HG02852 (cell line): ENCODE measurements around the gene ORAI3.

ENCODE experiments used
- ATAC-seq: cut with Tn5 transposase; IDR thresholded peaks from one replicate; pipeline ENCODE4 v1.9.1; 2021; ENCODE audit warnings: mild to moderate bottlenecking, moderate library complexity; ENCODE audit not compliant: unreplicated experiment

The ORAI3 gene

GRCh38 chr16:30987581-30988190 is 38.8 kb downstream of the ORAI3 start:
- ATAC-seq, result no peak

DNA sequence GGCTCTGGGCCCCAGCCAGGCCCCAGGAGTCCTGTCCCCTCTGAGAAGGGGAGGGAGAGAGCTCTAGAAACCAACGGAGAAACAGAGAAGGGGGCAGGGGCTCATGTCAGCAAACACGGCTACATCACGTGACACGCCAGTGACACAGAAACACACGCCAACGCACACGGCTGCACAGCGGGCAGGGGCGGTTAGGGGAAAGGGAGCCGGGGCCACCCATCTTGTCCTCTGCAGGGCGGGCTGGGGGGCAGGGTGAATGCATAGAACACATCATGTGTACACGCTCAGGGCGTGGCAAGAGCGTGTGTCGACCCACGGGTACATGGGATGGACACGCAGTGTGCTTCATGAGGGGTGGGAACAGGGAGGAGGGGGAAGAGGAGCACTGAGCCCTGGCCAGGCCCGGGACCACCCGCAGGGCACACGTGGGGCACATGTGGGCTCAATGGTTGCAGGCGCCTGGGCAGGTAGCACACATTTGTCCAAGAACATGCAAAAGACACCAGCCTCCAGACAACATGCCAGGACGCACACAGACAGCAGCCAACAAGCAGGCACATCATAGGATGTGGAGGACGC is 40.7 kb downstream of the ORAI3 start:
- no peak for ATAC-seq

- no peak for ATAC-seq
Measured at GRCh38 chr16:30990105-30990504, 41.2 kb downstream of the ORAI3 start.

DNA sequence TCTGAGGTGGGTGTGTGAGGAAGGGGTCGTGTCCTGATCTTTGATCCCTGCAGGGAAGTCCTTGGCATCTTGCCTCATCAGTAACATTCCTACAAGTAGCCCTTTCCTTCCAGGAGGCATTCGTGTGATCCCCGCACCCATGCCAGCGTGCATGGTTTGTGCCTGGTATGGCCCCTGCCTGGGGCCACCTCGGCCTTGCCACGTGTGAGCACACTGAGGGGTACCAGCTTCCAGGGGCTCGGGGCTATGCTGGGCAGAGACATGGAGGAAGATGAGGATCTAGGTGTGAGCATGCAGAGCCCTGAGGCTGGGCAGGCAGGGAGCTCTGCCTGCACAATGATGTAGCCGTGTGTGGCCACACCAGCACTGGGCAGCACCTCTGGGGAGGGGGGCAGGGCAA is 42.2 kb downstream of the ORAI3 start:
- ATAC-seq, result no peak

DNA sequence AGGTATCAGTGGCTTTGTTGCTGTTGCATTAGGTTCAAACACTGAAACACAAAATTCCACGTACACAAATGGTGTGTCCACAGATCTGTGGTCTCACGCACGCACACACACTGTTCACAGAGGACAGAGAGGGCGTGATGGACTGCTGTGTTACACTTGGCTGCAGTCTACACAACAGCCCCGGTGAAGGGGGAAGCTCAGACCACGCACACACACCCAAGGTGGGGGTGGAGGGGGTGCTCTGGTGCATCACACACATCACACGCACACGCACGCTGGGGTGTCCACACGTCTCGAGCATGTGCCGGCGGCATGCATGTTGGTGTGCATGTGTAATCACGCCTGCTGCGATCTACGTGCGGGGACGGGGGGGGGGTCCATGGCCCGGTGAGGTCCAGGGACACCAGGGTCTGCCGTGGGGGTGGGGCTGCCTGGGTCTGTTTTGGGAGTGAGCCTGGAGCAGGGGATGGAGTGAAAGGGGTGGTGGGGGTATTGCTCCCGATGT is 43.5 kb downstream of the ORAI3 start:
- ATAC-seq, result no peak

DNA sequence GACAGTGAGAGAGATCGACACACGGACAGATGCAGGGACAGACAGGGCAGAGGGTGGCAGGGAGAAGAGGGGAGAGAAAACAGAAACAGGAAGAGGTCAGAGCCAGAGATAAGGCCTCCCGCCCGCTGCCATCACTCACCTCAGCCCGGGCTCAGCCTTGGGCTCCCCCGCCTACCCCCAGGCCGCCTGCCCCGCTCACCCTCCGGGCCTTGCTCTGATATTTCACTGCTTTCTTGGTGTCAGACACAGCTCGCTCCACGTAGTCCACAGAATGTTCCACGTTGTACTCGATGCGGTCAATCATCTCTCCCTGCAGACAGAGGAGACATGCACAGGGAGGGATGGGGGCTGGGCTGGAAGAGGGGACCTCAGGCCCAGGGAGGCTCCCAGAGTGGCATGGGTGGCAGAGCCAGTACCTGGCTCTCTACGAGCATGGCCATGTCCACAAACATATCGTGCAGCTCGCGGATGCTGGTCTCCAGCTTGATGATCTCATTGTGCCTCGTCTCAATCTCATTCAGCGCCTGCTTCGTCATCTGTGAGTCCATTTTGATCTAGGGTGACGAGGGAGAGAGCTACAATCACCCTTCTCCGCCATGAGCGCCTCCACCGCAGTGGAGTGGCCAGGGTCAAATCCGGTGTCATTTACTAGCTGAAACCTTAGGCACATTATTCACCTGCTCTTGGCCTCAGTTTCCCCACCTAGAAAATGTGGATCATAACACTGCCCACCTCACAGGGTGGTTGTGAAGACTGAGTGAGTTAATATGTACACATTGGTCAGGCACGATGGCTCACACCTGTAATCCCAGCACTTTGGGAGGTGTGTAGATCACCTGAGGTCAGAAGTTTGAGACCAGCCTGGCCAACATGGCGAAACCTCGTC is 44.3 kb downstream of the ORAI3 start:
- ATAC-seq, result no peak

DNA sequence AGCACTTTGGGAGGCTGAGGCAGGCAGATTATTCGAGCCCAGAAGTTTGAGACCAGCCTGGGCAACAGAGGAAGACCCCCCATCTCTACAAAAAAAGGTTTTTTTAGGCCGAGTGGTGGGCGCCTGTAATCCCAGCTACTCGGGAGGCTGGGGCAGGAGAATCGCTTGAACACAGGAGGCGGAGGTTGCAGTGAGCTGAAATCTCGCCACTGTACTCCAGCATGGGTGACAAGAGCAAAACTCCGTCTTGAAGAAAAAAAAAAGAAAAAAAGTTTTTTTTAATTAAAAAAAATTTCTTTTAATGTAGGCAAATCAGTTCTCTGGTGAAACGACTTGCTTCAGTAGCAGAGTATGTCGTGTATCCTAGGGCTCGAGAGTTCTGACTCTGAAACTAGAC is 47.1 kb downstream of the ORAI3 start:
- no peak for ATAC-seq

GRCh38 chr16:30996324-30996984 is 47.6 kb downstream of the ORAI3 start:
- no peak for ATAC-seq

- peak; percentile 81 for ATAC-seq
Measured at GRCh38 chr16:30996985-30997724, 48.3 kb downstream of the ORAI3 start.

GRCh38 chr16:30997725-30998711 is 49.1 kb downstream of the ORAI3 start:
- ATAC-seq, result no peak

DNA sequence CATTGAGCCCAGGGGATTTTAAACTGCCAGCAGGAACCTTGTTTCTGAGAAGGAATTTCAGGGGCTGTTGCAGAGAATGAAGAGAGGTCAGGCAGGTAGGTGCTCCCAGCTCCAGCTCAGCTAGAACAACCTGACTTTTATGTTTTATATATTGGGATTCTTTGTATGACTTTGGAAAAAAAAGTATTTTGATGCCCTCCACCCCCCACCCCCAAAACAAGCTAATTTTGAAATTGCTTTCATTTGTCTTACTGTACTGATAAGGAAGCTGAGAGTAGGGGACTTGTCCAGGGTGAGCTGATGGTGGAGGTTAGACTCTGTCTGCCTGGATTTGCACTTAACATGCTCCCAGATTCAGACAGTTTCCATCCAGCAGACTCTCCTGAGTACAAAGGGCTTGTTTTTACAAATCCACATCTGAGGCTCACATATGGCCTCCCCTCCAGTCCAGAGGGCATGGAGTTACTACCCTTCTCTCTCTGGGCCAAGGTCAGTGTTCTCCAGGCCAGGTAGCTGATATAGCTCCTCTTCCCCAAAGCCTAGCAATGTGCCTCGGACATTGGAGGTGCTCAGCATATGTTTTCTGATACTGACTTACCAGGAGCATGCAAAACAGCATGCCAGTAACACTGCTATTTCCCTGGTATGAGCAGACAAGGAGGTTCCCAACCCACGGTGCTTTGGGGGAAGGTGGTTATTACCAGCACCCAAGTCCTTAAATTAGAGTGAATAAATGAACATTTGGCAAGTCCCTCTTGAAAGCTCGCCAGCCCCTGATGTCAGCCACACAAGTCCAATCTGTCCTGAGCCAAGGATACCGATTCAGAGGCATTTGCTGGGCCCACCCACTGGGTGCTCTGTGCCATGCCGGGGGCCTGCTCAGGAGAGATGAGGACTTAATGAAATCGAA is 50.2 kb downstream of the ORAI3 start:
- no peak for ATAC-seq

DNA sequence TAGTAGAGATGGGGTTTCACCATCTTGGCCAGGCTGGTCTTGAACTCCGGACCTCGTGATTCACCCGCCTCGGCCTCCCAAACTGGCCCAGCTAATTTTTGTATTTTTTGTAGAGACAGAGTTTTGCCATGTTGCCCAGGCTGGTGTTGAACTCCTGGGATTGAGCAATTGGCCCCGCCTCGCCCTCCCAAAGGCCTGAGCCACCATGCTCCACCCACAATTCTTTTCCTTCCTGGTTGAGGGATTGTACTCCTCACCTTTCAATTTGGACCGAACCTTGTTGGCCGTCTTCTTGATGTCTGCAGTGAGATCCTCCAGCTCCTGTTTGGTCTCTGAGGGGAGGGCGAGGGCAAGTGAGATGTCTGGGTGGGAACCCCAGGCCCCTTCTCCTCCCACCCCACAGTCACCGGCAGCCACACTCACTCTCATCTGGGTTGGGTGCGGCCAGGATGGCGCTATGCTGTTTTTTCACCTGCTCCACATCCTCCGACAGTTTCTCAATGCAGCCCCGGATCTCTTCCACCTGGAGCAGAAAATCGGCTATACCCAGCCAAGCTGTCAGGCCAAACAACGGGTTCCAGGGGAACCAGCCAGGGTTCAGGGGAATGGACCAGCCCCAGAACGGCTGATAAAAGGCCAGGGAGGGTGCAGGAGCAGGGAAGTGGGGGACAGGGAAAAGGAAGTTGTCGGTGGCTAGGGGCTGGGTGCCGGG is 52.0 kb downstream of the ORAI3 start:
- ATAC-seq, result no peak

- ATAC-seq, result no peak
Measured at GRCh38 chr16:31001507-31002249, 52.8 kb downstream of the ORAI3 start.

GRCh38 chr16:31002250-31002700 is 53.4 kb downstream of the ORAI3 start:
- no peak for ATAC-seq

DNA sequence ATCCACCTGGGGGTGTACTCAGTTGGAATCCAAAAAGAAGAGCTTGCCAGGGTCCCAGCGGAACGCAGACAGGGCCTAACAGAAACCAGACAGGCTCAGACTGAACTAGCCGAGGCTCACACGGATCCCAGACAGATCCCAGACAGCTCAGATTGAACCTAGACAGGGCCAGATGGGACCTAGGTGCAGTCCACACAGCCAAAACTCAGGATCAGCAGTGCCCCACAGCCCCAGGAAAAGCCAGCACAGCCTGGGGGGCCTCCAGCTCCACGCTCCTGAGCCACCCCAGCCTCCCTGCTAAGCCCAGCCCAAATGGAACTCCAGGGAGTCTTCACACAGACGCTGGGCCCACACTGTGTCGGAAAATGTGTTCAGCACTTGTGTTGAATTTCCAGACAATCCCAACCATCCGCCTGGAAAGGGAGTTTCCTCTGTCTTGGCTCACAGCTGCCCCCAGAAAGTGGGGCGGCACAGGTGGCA is 54.0 kb downstream of the ORAI3 start:
- ATAC-seq, result no peak

- no peak for ATAC-seq
Measured at GRCh38 chr16:31003744-31004143, 54.9 kb downstream of the ORAI3 start.
